GM21447 (cell line): ENCODE data around the gene DHFR.
"Not testable (repeated sequence)": the region's sequence is repeated elsewhere in the genome, so short reads cannot be mapped to it uniquely, and the experiment has no call there.

Experiments
- ATAC-seq: cut with Tn5 transposase; IDR thresholded peaks from one replicate; pipeline ENCODE4 v1.9.1; 2021; ENCODE audit not compliant: unreplicated experiment

The DHFR gene

DNA sequence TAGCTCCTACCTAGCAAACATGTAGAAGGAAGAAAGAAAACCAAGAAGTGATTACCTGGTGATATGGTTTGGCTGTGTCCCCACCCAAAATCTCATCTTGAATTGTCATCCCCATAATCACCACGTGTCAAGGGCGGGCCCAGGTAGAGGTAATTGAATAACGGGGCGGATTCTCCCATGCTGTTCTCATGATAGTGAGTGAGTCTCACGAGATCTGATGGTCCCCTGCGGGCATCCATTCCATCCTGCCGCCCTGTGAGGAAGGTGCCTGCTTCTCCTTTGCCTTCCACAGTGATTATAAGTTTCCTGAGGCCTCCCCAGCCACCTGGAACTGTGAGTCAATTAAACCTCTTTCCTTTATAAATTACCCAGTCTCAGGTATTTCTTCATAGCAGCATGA is 57.3 kb downstream of the DHFR start:
- ATAC-seq: no peak

- ATAC-seq: no peak
Observed at GRCh38 chr5:80594810-80595209, 60.0 kb downstream of the DHFR start.

GRCh38 chr5:80592761-80593160 is 62.0 kb downstream of the DHFR start:
- no peak for ATAC-seq

DNA sequence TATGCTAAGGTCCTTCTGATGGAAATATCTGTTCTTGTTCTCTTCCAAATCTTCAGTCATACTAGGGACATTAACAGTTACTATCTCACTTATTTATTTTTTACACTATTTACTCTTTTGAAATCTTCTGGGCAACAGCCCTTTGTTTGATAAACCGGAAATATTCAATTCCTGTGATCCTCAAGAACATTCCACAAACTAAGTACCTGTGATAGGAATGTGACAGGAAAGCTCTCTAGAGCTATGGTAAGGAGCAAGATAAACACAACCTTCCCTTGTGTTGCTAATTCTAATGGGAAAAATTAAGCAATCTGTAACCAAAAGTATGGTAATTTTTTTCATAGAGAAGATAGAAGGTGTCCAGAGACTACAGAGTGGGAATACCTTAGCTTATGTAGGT is 62.7 kb downstream of the DHFR start:
- ATAC-seq: no peak

DNA sequence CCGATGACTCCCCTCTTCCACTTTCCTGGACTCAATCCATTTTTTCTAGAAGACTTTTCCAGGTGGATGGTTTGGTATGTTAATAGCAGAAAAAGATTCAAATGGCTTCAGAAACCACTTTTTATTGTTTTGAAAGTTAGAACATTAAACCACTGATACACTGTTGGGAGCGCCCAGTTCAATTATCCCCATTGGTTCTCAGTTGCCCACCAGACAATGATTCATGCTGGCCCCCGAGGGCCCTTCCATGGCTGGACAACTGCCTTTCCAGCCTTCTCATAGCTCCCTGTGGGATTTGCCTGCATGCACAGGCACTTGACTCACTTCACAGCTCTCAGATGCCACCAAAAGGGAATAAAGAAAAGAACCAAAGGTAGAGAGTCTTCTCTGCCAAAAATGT is 63.4 kb downstream of the DHFR start:
- no peak for ATAC-seq

GRCh38 chr5:80590766-80591165 is 64.0 kb downstream of the DHFR start:
- no peak for ATAC-seq

DNA sequence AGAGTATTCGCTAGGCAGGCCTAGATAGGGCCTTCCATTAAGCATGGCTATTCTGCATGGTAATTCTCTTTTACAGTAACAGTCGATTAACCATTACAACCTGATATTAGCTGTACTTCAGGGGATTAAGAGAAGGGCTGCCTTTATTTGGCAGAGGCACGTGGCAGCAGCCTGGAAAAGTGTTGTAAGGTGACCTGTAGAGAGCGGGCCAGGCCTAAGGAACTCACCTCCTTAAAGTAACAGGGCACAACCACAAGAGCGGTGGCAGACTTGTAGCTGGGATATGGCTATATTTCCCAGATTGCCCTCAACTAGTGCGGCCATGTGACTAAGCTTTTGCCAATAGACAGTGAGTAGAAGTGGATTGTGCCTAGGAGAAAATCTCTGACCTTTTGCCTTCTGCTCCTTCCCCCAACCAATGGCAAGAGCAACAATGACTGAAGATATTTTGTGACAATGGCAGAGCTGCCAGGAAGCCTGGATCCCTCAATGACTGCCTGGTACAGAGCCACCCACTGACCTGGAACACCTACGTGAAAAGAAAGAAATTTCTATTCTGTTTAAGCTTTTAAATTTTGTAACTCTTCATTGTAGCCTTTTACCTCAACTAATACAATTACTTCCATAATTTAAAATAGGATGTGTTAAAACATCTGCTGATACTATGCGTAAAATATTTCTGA is 65.8 kb downstream of the DHFR start:
- no peak for ATAC-seq

GRCh38 chr5:80584770-80585169 is 70.0 kb downstream of the DHFR start:
- no peak for ATAC-seq

DNA sequence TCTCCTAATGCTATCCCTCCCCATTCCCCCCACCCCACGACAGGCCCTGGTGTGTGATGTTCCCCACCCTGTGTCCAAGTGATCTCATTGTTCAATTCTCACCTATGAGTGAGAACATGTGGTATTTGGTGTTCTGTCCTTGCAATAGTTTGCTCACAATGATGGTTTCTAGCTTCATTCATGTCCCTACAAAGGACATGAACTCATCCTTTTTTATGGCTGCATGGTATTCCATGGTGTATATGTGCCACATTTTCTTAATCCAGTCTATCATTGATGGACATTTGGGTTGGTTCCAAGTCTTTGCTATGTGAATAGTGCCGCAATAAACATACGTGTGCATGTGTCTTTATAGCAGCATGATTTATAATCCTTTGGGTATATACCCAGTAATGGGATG is 74.5 kb downstream of the DHFR start:
- not testable (repeated sequence) for ATAC-seq

- no peak for ATAC-seq
Observed at GRCh38 chr5:80579050-80579449, 75.7 kb downstream of the DHFR start.

DNA sequence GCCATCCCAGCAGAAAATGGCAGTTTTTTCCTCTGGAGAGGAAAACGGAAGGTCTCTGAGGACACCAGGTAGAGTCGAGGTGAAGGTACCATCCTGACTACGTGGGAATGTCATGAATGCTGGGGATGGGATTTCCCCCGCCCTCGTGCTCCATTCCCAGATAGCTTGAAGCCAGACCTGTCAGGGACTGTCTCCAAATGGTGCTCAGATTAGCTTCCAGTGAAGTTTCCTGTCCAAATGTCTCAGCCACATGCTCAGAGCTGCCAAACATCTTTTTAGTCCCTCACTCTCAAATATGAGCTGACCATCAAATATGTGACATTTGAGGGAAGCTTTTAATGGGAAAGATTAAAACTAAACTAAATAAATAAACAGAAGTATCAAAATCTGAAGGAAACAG is 77.1 kb downstream of the DHFR start:
- ATAC-seq: no peak

DNA sequence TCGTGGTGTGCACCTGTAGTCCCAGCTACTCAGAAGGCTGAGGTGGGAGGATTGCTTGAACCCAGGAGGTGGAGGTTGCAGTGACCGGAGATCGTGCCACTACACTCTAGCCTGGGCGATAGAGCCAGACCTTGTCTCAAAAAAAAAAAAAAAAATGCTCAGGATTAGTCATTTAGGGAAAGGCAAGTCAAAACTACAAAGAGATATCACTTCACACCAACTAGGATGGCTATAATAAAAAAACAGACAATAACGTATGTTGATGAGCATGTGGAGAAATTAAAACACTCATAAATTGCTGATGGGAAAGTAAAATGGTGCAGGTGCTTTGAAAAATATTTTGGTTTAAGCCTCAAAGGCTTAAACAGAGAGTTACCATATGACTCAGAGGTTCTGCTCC is 78.4 kb downstream of the DHFR start:
- no peak for ATAC-seq
